ENCODE data around the gene NRG2.

The NRG2 gene

DNA sequence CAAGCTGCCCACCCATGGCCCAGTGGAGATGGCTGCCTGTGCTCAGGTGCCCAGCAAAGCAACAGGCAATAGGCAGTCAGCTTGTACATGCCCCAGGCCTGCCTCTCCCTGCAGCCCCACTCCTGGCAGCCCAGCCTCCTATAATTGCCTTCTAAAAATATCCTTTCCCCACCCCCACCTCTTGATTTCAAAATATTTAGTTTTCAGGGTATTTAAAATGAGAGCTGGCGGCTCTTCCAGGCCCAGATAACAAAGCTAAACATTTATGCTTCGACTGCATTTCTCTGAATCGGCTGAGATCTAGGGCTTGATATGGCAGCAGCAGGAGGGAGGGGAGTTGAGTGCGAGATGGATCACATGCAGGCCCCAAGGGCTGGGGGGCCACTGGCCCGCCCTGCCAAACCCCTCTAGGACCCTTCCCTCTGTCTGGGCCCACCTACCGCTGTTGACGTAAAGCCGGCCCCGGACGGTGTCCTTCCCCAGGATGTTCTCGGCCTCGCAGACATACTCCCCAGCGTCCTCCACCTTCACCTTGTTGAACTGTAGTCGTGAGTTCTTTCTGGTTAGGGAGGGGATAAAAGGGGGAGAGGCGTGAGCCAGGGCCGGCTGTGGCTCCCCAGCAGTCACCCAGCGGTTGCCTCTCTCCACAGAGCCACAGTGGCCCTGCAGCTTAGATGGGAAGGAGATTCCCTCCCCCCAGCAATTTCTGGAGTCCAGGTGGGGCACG lies 162.5 kb downstream of the NRG2 start:
- DNase-seq (ENCODE audit: low read depth), result no peak

DNA sequence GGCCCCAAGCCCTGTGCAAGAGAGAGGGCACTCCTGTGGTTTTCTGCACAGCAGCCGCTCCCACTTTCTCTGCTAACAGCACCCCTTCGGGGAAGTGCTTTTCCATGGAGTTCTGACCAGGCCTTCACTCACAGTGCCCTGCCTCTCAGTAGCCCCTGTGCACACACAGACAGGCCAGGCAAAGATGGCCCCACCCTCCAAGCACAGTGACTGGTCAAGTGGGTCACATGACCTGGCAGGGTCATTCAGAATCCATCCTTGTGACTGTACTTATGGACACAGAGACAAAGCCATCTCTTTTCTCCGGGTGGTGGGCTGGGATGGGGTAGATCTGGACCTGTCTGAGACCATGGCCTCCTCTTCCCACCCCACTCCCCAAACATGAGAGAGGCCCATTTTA lies 165.0 kb downstream of the NRG2 start:
- DNase-seq (ENCODE audit: low read depth), result no peak

DNA sequence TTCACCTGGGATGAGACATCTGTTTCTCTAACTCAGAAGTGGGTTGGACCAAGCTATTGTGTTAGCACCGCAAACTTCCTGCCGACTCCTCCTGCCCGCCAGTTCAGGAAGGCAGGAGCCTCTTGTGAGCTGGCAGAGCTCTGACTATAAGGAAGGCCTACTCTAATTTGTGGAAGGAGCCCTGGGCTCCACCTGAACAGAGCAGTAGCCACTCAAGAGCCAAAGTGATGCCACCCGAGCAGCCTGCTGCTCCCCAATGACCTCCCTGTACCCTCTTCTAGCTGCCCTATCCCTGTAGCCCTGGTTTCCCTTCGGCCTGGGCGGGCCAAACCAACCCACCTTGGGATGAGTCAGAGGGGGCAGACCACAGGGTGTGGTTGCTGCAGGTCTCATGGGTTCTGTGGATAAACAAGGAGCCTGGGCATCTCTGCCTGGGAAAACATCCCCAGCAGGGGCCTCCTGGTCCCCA lies 165.9 kb downstream of the NRG2 start:
- DNase-seq (ENCODE audit: low read depth), result no peak

DNA sequence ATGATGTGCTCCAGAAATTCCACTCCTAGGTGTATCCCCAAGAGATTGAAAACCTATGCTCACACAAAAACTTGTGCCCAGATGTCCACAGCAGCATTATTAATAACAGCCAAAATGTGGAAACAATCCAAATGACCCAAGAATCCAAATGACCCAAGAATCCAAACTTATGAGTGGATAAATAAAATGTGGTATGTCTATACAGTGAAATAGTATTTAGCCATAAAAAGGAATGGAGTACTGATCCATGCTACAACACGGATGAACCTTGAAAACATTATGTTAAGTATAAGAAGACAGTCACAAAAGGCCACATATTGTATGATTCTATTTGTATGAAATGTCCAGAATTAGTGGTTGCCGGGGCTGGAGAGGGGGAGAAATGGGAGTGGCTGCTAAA lies 167.1 kb downstream of the NRG2 start:
- DNase-seq (ENCODE audit: low read depth), result no peak

DNA sequence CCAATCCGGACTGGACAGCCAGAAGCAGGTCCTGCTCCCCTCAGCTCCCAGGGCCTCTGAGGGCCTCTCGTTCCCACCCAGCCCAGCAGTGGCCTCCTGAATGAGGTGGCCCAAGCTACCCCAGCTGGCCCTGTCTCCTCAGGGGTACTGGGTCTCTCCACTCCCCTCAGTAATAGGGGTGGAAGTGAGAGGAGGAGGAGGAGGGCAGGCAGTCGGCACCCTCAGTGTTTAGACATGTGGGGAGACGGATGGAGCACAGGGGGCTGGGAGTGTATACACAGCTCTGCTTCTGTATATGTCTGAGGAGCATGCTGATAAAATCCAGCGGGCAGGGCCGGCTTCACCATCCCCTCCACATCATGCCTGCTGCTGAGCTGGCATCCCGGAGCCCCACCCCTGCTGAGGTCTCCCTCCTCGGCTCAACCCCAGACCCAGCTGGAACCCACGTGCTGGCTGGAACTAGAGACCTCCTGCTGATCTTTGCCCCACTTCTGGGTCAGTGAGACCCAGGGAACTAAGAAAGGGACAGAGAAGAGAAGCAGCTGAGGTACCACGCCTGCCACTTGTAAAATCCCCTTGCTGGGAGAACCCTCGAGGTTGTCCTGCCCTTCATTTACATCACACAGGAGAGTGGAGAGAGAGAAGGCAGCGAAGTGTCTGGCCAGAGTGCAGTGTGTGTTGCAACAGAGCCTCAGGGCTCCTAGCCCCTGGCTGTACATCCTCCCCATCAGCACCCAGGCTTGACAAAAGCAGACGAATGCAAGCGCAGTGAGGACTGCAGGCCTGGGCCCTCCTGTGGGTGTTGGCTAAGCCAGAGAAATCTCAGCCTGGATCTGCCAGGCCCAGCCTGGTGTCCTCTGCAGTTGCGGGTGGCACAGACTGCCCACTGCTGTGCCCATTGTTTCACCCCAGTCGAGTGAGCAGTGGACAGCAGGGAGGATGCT lies 170.0 kb downstream of the NRG2 start:
- no peak for DNase-seq (ENCODE audit: low read depth)

DNA sequence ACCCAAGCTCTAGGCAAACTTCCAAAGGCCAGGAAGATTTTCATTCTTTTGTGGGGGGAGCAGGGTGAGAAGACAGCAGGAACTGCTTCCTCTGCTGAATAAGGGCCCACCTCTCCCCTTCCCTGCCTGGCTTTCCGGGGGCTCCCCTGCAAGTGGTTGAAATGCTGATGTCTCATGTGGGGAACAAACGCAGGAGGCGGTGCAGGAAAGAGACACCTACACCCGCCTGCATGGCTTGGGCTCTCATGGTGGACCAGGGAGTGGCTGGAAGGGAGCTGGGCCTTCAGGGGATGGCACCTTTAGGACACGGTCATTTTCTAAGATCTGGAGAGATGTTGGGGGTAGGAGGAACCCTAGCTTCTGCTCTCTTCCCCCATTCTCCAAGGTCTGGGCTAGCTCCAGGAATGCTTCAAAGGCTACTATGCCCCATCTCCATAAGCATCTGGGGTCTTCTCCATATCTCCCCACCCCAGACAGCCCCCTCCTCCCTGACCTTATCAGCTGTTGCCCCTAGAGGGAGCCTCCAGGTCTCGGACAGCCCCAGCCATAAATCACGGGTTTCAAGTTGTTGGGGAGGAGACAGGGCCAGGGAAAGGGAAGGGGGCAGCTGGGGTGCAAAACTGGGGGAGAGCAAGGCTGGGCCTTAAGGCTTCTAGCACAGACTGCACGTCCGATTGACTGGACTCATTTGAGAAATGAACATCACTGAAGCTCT lies 170.9 kb downstream of the NRG2 start:
- no peak for DNase-seq (ENCODE audit: low read depth)

DNA sequence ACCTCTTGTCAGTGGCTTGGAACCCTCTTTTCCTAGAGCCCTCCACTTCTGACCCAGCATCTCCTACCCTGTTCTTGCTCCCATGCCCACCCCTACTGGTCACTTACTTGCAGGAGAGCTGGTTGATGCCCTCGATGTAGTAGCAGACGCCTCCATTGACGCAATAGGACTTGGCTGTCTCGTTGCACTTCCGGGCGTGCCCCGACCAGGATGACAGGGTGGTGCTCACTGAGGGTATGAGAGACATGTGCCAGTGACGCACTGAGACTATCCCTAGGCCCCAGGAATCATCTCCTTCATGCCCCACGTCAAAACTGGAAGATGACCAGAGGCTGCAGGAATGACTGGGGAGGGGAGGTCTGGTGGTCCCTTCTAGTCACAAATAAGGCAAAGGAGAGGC lies 171.5 kb downstream of the NRG2 start:
- no peak for DNase-seq (ENCODE audit: low read depth)

DNA sequence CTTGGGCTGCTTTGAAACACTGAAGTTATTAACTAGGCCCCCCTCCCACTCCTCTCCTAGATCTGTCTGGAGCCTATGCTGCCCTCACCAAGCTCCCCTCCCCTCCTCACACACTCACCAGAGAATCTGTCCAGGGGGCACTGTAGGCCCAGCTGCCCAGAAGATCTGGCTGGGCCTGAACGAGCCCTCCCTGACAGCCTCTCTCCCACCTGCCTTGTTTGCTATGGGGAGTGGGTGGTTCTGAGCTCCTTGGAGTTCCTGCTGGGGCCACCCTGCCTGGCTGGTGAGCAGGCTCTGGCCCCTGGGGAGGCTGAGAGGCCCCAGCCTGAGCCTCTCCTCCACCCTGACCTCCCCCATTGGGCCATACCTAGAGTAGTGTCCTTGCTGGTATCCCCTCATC lies 172.4 kb downstream of the NRG2 start:
- DNase-seq (ENCODE audit: low read depth), result no peak

DNA sequence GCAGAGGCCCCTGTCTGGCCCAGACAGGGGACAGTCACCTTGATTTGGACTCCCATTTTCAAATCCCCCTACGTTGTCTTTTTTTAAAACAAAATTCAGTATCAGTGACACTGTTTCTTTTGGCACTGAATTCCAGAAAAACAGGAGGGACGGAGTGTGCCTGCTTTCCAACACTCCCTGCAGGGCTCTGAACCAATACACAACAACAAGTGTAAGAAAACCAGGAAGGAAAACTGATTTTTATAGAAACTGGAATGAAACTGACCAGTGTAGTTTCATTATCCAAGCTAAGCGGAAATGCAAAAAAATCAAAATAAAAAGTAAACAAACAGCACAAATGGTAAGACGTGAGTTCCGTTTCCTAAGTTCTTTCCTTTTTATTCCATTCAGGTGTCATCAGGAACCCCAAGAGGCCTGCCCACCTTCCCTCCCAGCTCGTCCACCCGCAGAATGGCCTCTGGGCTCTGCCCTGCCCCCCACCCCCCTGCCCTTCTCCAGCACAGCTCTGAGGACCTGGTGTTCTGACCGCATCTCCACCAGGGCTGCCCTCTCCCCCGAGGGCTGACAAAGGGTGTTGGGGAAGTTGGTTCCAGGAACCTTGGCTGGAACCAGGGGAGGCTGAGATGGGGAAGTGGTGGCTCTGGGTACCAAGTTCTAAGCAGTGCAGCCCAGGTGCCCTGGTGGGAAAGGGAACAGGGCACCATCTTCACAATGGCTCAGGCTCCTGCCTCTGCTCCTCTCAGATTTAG lies 173.9 kb downstream of the NRG2 start:
- no peak for DNase-seq (ENCODE audit: low read depth)

DNA sequence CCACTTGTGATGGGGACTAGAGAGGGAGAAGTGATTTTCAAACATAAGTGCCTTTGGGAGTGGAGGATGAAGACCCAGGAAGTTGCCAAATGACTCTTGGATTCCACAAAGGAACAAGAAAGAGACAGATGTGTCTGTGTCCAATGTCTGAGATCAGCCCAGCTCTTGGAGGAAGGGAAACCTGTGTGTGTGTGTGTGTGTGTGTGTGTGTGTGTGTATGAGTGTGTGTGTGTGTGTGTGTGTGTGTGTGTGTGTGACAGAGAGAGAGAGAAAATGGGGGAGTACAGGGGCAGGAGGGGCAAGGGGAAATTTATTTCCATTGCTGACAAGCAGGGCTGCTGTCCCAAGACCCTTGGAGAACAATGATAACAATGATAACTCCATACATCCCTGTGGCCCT lies 175.5 kb downstream of the NRG2 start:
- no peak for DNase-seq (ENCODE audit: low read depth)

DNA sequence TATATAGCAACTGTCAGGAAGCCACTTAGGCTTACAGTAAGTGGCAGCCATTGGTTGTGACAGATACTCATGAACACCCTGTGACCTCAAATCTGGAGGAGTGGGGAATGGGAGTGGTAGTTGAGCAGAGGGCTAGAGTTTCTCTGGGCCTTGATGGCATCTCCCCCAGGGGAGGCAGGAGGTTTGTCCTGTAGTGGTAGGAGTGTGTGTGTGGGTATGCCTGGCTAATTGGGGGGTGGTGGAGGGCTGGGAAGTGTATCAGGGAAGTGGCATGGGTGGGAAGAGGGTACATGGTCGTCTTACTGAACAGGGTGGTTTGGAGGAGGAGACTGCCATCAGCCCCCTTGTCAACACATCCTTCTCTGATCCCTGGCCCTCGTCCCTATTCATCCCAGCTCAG lies 176.0 kb downstream of the NRG2 start:
- no peak for DNase-seq (ENCODE audit: low read depth)

DNA sequence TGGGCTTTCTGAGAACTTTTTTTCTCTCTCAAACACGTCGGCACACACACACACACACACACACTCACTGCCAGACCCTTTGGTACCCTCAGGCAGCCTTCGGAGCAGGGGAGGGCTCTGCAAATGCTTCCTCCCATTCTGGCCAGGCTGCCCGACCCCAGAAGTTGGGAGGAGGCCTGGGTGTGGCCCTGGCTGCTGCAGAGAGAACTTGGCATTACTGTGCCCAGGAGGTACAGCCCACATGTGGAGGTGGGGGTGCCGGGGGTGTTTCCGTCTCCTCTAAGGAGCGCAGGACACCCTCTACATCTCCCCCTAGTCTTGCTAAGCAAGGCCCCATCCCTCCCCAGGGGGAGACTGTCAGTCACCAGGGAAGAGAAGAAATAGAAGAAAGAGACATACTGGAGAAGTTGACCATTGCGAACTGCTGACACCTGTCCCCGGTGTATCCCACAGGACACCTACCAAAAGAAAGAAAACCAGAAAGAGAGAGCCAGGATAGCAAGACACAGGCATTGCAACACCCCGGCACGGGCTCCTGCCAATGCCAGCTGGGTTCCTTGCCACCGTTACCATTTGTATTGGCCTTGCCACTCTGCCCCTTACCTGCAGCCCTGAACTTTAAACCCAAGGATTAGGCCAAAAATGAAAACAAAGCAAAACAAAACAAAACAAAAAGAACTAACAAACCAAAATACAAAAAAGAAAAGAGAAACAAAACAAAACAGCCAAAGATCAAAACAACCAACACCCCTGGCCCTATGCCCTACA lies 178.2 kb downstream of the NRG2 start:
- no peak for DNase-seq (ENCODE audit: low read depth)

DNA sequence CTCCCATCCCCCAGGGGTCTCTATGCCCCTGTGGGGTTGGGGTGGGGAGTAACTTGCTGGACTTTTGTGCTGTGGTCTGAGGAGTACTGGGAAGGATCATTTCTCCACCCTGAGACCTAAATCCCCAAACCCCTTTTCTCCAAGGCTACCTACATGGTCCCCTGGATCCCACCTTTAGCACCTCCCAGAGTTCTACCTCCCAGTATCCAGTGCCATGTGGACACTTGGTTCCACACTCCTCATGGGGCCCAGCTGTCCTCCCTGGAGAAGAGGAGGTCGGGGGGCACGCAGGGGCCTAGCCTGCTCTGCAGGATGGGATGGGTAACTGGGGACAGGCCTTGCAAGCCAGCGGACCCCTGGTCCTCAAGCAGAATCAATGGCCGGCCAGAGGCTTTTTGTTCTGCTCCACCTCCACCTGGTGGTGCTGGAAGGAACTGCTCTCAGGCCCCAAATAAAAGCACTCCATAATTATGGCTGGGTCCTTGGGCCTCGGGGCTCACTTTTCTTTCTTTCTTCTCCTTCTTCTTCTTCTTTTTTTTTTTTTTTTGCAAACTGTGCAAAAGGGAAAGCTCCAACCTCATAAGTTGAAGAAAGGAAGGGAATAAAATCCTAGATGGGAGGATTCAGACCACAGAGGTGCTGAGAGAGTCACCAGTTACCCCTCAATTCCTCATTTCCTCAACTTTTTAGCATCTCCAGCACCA lies 179.1 kb downstream of the NRG2 start:
- DNase-seq (ENCODE audit: low read depth), result no peak

DNA sequence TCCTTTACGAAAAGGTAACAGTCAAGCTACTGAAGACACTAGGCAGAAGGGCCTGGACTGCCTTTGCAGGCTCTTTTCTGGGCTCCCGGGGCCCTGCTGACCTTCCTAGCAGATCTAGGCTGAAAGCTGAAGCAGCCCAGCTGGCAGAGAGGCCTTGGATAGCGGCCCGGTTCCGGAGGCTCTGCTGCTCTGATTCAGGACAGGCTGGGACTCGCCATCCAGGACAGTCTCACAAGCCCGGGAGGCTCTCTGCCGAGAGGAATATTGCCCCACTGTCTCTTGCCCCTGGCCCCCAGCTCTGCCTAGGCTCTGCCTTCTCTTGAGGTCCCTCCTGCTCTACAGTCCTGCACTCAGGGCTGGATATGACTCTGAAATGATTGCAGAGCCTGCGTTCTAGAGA lies 179.7 kb downstream of the NRG2 start:
- DNase-seq (ENCODE audit: low read depth), result no peak

DNA sequence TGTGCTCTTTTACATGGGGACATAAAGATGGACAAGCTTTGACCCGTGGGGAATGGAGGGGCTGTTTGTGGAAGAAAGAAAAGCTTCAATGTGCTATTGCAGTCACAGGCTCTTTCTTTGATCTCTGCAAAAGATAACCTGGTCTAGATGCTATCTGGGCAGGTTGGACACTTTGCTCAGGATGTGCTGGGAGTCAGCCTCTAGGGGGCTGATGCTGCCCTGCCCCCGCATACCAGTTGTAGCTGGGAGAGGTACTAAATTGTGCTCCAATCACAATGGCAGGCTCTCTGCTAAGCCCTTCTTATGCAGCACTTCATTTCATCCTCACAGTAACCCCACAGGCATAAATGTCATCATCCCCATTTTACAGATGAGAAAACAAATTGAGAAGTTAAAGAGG lies 180.3 kb downstream of the NRG2 start:
- no peak for DNase-seq (ENCODE audit: low read depth)

DNA sequence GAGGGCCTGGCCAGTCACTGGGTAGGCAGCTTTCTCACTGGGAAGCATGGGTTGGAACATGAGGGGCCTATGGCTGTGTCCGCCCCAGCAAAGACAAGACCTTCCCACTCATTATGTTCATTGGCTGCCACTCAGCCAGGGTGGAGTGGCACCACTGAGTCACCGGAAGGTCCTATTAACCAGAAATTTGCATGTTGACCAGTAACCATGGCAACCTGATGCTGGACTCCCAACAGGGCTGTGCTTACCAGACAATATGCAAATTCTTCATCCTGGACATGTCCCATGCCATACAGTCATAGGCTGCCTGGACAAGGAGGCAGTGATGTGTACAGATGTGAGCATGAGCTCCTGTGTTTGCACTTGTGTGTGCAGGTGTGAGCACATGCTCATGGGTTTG lies 180.8 kb downstream of the NRG2 start:
- DNase-seq (ENCODE audit: low read depth), result peak; percentile 31

DNA sequence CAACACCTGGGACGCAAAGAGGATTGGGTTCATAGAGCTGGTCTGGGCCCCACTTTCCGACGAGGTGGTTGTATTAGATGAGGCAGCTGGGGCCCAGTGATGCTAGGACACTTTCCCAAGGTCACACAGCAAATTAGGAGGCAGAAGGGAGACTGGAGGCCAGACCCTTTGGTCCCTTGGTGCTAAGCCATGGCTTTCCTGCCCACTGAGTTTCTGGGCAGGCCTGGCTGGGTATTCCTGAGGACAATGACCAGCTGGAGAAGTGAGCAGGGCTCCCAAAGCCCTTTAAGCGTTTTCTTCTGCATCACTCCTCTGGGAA lies 181.3 kb downstream of the NRG2 start:
- DNase-seq (ENCODE audit: low read depth), result no peak

DNA sequence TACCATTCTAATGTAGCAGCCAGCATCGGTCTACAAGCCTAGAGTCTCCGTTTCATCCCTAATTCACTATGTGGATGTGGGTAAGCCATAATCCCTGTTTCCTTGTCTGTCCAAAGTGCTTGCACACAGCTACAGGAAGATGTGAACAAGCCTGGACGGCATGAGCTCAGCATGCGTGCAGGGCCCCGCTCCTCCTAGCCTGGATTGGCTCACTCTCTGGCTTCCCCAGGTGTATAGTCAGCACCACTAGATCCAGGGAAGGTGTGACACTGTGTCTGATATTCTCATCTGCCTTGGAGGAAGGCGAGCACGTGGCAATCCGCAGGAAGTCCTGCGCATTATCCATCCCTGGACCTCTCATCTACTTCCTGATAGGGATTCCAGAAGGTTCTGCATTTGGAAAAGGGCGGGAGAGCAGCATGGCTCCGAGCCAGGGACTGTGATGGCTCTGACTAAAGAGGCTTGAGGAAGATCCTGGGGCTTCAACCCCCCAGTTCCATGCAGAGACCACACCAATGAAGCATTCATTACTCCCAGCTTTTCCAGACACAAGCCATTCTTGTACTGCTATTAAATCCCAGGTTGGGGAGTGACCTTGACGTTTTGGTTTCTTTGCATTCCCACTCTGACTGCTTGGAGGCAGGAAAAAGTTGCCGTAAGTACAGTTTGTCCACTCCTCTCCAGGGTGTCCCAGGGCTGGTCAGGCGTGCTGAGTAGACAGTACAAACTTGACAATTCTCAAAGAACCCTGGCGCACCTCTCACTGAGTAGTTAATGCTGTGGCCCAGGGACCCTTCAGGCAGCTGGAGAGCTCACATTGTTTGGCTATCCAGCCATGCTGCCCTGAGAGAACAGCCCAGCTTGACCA lies 181.8 kb downstream of the NRG2 start:
- no peak for DNase-seq (ENCODE audit: low read depth)

DNA sequence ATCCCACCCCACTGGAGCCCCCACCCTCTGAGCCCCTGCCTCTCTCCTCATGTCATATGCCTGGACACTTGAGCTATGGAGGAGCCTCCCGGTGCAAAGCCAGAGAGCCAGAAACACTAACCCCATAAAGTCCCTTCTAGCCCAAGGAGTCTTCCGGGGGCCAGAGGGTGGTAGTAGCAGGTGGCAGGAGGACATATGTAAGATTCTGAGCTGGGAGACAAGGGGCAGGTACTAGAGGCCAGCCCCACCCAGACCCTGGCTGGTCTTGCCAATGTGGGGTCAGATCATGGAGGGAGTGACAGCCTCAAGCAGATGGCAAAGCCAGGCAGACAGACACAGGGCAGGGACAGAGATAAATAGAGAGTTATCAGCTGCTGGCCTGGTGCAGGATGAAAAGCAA lies 184.1 kb downstream of the NRG2 start:
- no peak for DNase-seq (ENCODE audit: low read depth)

DNA sequence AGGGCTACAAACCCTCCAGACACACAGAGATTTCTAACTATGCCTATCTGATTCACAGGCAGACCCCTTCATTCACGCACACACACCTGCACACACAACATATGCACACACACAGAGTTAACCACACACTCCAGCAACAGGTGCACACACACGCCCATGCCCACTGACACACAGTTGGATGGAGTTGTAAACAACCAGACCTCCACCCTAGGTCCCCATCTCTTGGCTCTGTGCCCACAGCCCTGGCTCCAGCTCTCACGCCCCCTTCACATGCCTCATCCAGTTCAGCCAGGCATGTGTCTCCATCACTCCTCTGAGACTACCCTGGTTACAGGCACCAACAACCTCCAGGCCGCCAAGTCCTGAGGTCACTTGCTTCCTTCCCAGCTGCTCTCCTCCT lies 186.4 kb downstream of the NRG2 start:
- DNase-seq (ENCODE audit: low read depth), result no peak

All from GM04503 (cell line).